ENCODE results near the gene PDZRN4. TPM values are rescaled to one million over a fixed set of nuclear protein-coding genes. Genes with fewer than 3 reads are reported as not detected.
"Not testable (repeated sequence)": the region's sequence is repeated elsewhere in the genome, so short reads cannot be mapped to it uniquely, and the experiment has no call there.

PDZRN4 gene
- total RNA-seq, 1 donor from 2014 or later, result not detected

DNA sequence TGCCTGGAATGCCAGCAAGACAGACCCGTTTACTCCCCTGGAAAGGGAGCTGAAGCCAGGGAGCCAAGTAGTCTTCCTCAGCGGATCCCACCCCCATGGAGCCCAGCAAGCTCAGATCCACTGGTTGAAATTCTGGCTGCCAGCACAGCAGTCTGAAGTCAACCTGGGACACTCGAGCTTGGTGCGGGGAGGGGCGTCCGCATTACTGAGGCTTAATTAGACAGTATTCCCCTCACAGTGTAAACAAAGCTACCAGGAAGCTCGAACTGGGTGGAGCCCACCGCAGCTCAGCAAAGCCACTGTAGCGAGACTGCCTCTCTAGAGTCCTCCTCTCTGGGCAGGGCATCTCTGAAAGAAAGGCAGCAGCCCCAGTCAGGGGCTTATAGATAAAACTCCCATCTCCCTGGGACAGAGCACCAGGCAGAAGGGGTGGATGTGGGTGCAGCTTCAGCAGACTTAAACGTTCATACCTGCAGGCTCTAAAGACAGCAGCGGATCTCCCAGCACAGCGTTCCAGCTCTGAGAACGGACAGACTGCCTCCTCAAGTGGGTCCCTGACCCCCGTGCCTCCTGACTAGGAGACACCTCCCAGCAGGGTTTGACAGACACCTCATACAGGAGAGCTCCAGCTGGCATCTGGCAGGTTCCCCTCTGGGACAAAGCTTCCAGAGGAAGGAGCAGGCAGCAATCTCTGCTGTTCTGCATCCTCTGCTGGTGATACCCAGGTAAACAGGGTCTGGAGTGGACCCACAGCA lies 92.4 kb downstream of the PDZRN4 start:
- not testable (repeated sequence) for DNase-seq (ENCODE audit: low spot score)

- not testable (repeated sequence) for DNase-seq (ENCODE audit: low spot score)
Measured at GRCh38 chr12:41285470-41285869, 97.3 kb downstream of the PDZRN4 start.

- no peak for DNase-seq (ENCODE audit: low spot score)
Measured at GRCh38 chr12:41286426-41286825, 98.3 kb downstream of the PDZRN4 start.

DNA sequence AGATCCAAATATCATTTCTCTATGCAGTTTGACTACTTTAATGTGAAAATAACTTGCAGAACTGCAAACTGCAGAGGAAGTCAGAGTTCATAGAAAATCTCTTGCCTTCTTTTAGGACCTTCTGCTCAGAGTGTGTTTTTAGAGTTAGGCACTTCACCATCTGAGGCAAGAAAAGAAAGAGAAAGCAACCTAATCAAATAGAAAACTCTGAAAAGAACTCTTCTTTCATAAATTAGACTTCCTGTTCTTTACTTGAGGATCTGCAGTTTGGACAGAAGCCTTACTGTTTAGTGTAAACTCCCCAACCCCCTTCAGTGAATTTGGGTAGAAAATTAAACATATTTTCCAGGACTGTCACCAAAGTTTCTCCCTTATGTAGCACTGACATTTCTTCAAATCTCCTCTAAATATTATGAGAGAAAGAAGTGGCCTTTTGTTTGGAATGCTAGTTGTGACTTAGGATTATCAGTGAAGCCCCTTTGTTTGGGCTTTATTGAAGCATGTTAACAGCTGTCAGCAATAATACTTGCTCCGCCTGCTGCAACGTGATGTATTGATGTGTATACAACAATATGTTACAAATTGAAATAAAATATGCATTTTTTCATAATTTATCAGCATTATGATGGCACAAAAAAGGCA lies 99.5 kb downstream of the PDZRN4 start:
- no peak for DNase-seq (ENCODE audit: low spot score)

- no peak for DNase-seq (ENCODE audit: low spot score)
Measured at GRCh38 chr12:41288142-41288811, 100.2 kb downstream of the PDZRN4 start.

DNA sequence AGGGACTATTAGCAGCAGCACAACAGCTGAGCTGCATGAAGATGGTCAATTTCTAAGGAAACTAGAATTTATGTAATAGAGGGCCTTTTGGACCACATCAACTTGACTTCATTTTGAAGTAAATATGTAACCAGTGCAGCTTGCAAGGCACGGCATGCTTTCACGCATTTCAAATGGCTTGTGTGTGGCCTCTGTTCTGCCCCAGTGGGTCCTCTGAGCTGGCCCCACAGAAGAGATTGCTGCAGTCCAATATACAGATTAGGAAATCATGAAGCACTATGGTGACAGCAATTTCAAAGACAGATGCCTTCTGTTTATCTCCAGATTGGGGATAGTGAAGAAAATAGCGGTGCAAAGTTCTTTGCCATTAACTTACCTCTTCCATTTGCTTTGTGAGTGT lies 101.4 kb downstream of the PDZRN4 start:
- DNase-seq (ENCODE audit: low spot score), result no peak

DNA sequence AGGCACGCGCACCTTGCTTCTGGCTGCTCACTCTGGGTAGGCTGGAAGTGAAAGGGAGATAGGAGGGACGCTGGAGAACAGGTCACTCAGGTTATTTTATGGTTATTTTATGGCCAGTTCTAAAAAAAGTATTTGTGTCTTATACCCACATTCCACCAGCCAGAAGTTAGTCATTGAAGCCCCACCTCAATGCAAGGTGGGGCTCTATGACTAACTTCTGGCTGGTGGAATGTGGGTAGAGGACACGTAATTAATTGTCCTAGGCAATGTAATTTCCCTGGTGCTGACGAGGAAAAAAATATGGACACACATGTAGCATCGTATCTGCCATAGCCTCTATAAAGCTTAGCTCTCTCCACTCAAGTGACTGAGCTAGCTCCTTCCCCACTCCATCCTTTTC lies 104.9 kb downstream of the PDZRN4 start:
- no peak for DNase-seq (ENCODE audit: low spot score)

DNA sequence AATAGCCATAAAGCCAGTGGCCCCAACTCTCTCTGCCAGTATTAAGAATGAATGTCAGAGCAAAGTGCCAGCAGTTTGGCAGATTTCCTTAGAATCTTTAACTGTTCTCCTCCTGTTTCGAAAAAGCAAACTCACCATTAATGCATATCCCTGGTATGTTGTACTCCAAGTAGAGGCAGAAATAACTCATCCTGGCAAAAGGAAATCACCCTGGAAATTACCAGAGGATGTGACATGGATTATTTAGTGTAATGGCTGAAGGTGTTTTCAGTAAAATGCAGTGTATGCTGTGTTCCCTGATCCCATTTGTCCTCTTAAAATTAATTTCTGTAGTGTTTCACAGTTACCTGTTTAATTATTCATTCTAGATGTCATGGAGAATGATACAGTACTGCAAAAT lies 105.3 kb downstream of the PDZRN4 start:
- no peak for DNase-seq (ENCODE audit: low spot score)

DNA sequence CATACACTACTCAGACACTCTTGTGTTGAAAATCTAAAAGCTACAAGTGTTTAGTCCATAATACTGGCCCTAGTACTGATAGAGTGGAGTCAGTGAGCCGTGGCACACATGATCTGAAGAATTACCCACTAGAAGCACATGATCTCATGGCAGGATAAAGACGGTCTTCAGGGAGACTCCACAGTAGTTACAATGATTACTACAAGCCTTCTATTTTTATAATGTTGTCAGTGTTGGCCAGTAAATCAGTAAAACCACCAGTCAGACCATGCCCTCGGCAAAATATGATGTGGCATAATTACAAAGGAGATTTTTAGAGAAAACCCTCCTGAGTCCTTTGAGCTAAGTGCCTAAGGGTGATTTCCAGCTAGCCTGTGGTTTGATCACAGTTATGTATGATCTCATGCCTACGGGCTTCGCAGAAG lies 114.9 kb downstream of the PDZRN4 start:
- DNase-seq (ENCODE audit: low spot score), result no peak

DNA sequence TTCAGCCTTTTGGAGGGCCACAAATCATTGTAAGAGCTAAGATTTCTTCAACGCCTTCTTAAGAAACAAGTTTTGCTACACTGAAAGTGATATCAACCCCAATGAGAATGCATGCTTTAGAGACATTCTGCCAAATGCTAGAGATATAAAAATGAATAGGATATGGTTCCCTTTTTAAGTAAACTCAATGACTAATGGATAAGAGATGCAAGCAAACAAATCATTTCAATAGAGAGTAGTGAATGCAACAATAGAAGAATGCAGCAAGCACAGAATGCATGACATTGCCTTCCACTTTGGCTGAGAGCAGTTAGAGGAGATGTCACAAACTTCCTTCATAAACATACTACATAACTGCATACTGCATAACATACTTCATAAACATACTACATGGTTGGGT lies 116.4 kb downstream of the PDZRN4 start:
- no peak for DNase-seq (ENCODE audit: low spot score)

DNA sequence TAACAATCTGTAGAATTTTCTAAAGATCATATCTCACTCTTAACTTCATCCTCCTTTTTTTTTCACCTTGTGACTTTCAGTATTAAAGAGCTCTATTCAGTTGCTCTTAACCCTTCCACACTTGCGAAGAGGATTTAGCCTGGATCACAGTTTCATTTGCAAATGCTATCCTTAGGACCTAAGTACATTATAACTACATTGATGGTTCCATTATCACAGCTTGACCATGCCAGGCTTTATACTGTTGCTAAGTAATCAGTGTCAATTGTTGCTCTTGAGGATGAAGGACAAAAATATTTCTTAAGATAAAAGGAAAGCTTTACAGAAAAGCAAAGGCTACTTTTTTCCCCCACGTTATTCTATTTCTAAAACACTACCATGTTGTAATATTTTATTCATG lies 122.2 kb downstream of the PDZRN4 start:
- no peak for DNase-seq (ENCODE audit: low spot score)

DNA sequence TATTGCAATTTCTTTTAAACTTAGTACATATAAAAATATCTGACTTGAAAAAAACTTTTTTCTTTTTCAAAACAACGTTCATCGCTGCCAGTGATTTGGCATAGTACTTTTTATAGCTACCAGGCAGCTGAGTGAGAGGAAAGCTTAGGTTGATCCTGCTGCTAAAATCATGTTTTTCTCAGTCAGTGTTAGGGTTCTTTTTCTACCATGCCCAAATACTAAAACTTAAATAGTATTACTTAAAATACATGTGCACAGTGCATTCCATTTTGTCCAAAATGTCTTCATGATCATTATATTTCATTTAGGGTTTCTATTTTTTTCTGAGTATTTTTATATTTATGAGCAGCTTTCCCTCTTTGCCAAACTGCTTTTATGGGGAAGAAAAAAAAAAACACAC lies 123.8 kb downstream of the PDZRN4 start:
- no peak for DNase-seq (ENCODE audit: low spot score)

DNA sequence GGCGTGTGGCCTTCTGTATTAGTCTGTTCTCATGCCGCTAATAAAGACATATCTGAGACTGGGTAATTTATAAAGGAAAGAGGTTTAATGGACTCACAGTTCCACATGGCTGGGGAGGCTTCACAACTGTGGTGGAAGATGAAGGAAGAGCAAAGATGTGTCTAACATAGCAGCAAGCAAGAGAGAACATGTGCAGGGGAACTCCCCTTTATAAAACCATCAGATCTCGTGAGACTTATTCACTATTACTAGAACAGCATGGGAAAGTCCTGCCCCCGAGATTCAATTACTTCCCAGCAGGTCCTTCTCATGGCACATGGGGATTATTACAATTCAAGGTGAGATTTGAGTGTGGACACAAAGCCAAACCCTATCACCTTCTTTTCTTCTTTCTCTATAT lies 124.3 kb downstream of the PDZRN4 start:
- not testable (repeated sequence) for DNase-seq (ENCODE audit: low spot score)

DNA sequence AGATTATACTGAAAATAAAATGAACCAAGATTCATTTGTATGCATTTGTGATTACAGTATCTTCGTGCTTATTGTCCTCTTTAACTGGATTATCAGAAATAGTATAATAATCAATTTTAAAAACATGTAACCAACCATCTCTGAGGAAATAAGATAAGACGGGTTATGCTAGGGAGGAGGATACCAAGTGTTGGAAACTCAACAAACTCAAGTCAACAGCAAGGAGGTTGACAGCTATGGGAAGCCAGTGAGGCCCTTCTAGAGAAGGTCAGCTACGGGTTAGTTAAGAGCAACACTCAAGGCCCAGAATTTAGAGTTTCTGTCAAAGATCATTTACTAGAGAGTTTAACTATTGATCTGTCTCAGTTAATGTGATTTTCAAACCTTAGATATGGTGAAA lies 137.2 kb downstream of the PDZRN4 start:
- no peak for DNase-seq (ENCODE audit: low spot score)

DNA sequence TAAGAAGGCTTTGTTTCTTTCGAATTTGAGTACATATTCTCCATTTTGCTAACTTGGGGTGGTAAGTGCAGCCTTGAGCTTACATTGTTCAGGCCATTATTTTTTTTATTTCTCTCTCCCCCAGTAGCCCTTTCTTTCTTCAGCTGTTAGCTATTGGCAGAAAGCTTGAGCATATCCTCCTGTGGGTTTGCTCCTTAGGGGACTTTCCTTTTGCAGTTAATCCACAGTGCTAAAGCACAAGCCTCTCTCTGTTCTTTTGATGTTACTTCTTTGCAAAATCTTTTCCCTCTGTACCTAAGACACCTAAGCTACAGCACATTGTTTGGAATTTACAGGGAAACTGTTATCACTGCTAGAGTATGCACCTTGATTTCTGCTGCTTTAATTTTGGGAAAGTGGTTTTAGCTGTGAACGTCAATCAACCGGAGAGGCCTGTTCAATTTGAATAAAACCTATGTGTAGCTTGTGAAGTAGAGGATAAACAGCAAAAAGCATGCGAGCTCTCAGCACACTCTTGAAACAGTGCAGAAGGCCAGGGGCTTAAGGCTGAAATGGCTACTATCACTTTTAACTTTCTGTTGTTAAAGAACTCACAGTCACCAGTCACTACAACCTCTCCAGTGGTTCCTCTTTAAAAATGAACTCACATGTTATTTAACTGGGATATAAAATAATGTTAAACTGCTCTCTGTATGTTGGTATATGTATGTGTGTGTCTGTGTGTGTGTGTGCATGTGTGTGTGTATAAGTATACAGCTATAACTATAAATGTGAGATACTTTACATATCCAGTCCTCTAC lies 139.2 kb downstream of the PDZRN4 start:
- DNase-seq (ENCODE audit: low spot score), result no peak

- no peak for DNase-seq (ENCODE audit: low spot score)
Measured at GRCh38 chr12:41333974-41334373, 145.9 kb downstream of the PDZRN4 start.

DNA sequence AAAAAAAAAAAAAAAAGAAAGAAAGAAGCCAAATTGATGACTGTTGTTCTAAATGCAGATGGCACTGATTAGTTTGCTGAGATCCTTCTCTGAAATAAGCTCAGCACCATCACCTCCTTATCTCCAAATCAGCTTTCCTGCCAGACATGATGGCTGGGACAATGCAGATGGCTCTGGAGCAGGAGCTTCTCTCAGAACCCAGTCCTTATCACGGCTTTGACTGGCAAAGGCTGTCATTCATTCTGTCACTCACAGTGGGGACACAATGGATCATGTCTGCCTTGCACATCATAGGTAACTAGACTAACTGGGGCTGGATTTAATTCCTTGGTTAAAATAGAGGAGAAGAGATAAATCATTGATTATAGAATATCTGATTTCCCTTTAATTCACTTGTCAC lies 146.3 kb downstream of the PDZRN4 start:
- DNase-seq (ENCODE audit: low spot score), result no peak

DNA sequence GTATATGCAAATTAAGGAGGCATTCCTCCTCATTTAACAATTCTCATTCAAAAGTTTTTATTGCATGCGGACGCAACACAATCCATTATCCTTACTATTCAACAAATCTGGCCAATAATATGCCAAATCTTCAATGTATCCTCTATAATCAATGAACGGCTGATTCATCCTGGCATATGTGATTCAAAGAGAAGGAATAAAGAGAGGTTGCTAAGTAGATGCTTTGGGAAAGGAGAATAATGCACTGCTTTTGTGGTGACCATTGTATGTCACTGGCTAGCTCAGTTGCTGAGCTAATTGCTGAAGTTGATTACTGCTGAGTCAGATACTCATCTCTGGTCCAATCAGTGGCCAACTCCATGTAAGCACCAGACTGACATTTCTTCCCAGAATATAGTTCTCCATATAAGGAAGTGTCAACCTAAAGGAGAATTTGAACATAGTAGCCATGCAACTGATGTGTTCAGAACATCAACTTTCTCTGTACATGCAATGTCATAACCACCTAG lies 148.0 kb downstream of the PDZRN4 start:
- DNase-seq (ENCODE audit: low spot score), result no peak

- DNase-seq (ENCODE audit: low spot score), result no peak
Measured at GRCh38 chr12:41339784-41340183, 151.7 kb downstream of the PDZRN4 start.

DNA sequence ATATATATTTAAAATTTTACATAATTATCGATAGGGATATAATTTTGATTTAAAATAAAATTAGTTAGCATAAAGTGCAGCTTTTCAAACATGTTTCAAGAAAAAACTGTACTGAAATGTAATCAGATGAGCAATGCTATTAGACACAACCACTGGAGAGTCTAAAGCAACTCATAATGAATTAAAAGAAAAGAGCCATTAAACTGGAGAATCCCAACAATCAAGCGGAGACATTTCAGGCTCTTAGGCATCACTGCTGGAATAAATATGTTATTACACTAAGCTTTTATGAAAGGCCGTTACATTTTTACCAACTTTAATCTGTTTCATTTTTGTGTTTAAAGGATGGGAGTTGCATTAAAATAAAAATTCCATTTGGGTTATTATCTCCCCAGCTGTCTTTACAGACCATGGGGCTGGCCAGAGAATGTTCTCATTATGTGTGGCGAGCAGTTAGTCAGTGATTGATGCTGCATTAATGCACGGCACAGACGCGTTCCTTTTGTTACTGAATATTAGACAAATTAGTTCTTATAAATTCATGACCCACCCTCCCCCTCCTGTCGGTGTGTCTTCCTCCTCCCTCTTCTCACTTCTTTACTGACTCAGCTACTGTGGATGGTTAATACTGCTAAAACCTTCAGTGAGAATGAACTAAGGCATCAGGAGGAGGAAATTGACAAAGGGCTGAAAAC lies 156.8 kb downstream of the PDZRN4 start:
- DNase-seq (ENCODE audit: low spot score), result no peak

DNA sequence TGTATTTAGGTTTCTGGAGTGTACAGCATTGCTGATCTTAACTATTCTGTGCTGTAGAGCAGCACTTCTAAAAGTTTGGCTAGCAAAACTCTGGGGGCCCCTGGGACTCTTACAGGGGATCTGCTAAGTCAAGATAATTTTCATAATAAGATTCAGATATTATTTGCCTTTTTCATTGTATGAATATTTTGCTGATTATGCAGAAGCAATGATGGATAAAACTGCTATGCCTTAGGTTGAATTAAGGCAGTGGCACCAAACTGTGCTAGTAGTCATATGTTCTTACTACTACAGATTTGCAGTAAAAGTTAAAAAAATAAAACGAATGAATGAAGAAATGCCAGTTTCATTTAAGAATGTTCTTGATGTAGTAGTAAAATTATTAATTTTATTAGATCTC lies 160.1 kb downstream of the PDZRN4 start:
- no peak for DNase-seq (ENCODE audit: low spot score)
